ENCODE data around the gene ZNHIT6.

Gene ZNHIT6

DNA sequence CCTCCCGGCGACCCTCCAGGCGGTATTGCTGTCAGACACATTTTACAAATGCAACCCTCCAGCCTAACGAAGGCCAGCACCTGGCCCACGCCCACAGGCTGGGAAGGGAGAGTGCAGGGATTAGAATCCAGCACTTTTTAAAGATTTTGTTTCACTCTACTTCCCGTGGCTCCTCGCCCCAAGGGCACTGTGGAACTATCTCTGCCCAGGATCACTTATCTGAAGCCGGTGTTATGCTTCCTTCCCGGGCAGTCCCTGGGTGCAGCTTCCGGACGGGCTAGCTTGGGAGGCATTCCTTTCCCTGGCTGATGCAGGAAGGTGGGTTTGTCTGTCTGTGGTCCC lies 91.9 kb downstream of the ZNHIT6 start:
- DNase-seq, result no peak

DNA sequence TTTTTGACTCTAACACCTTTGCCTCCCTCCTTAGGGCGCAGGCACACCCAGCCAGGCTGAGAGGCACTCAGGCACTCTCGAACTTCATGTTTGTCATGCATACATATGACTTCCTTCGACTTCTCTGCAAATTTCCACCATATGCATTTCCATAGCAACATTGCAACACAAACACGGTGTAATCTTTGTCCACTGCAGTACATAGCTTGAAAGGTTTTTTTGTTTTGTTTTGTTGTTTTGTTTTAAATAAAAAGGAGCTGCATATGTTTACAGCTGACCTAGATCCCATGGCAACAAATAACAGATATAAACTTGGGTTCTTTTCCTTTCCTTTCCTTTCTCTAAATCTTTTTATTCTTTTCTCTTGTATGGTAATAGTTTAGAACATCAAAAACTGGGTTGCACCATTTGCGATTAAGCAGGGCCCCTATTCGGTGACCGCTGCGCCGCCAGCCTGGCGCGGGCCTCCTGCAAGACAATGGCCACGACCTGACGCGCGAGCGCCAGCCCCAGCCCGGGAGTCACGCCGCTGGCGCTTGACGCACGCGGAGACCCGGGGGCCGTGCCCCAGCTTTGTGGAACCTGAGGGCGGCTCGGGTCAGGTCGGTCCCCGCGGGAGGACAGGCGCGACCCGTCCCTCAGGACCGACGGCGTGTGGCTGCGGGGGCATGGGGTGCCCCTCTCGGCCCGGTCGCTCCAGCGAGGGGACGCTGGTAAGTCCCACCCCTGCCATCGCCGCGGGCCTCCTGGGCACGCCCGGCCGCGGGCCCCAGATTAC lies 92.5 kb downstream of the ZNHIT6 start:
- no peak for DNase-seq

DNA sequence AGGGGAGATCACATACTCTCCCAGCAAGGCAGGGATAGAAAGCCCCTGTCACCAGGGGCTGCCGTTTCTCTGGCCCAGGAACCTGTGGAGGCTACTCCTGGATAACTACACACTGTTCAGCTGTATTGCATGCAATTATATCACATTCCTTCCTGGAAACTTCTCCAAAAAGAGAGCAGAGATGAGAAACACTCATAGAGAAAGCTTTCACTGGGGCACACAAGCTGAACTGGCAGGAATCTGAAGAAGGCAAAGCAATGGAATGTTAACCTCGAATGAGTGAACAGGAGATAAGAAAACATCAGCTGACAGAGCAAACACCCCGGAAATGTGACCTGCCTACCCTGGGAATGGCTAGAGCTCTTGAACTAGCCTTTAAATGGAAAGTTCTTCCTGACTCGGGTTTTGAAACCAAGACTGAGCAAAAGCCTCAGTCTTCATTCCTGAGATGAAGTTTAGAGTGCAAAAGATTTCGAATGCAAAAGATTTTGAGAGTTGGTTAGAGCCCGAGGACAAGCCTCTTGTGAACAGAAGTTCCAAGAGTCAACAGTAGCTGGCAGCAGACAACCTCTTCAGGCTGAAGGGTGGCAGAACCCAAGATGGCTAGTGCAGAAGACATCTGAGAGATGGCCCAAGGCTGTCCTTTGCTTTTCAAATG lies 95.4 kb downstream of the ZNHIT6 start:
- DNase-seq, result no peak

DNA sequence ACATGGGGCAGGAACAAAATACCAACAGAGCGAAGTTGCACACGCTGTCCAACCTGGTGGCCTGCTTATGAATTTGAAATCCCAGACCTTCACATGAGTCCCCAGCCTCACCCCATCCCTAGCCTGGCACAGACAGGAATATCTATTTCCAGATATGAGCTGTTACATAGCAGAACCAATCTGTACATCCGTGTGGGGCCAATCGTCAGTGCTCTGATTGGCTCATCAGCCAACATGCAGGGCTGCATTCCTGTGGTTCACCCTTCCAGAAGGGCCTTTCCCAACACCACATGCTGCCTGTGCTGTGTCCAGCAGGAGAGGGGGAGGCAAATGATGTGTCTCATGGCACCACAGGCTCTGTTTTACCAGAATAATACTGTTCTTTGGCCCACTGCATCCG lies 96.4 kb downstream of the ZNHIT6 start:
- no peak for DNase-seq

DNA sequence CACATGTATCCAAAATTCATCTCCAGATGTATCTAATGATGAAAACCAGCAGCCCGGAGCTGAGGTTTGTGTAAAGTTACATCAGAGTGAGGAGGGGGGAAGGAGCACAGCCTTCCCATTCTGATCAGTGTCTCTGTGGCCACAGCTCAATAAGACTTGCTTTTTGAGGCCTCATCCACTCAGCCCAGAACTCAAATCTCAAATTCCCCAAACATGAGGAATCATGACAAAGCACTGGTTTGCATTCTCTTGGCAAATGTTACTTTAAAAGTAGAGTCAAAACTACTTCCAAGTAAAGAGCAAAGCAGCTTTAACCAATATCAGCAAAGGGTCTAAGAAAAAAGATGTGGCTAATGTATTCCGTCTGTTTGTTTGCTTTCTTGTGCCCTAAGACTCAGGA lies 96.8 kb downstream of the ZNHIT6 start:
- no peak for DNase-seq

DNA sequence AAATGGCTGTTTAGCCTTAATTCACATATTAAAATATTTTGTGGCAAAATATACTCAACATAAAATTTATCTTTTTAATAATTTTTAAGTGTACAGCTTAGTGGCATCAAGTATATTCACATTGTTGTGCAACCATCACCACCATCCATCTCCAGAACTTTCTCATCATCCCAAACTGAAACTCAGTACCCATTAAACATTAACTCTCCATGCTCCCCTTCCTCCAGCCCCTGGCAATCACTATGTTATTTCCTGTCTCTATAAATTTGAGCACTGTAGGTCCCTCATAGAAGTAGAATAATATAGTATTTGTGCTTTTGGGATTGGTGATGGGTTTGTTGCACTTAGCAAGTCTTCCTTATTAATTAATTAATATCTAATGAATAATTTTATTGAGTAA lies 98.3 kb downstream of the ZNHIT6 start:
- no peak for DNase-seq

DNA sequence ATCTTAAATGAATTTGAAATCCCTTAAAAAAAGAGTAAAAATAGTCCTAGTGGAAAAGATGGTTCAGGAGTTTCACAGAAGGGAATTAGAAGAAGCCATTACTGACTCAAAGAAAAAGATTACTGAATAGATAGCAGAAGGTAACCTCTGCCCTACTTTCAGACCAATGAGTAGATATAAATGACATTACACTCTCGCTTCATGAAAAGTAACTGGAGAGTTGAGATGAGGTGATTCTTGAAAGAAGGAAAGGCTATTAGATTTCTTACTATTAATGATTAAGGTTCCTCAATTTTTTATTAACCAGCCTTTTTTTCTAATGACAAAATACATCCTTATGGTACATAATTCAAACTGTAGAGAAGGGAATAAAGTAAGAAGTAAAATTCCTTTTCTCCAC lies 99.4 kb downstream of the ZNHIT6 start:
- DNase-seq, result no peak

DNA sequence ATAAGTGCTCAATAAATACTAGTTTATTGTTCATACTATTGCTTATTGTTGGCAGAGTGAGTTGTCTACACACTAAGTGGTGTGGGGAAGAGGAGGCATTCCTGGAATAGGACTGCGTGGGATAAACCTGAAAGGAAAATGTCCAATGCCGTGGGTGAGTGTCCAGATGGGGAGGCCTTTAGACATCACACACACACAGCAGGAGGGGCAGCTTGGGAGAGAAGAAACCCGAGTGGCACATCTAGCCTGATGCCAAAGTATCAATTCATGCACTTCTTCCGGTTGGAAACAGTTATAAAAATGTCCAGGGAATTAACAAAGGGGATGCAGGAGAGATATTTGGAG lies 100.3 kb downstream of the ZNHIT6 start:
- DNase-seq, result no peak

DNA sequence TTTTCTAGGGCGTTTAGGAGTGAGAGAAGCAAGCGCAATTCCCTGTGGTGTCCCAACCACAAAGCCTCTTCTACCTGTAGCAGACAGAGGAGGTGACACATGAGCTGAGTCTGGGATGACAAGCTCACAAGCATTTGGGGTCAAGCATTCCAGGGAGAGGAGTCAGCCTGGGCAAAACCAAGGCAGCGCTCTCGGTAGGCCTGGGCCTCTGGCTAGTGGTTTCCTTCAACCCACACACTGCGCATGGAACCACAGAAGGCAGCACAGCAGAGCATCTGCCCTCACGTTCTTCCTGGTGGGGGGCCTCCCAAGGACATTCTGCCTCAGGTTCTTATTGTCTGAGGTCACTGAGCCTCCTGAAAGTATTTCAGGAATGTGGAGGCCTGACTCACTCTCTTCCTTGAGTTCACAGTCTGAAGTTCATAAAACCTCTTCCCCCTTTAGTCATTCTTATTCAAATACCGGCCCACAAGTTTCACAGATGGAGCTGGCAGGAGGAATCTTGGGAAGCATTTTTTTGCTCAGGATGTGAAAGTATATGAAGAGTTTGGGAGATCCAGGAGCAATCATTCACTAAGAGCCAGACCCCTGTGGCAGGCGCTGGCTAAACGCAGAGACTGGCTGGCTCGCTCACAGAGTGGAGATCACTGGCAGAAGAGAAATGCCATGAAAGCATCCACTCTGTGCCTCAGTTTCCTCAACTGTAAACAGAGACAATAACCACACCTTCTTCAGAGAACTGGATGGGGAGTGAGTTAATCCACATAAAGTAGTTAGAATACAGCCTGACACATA lies 100.9 kb downstream of the ZNHIT6 start:
- DNase-seq, result no peak

DNA sequence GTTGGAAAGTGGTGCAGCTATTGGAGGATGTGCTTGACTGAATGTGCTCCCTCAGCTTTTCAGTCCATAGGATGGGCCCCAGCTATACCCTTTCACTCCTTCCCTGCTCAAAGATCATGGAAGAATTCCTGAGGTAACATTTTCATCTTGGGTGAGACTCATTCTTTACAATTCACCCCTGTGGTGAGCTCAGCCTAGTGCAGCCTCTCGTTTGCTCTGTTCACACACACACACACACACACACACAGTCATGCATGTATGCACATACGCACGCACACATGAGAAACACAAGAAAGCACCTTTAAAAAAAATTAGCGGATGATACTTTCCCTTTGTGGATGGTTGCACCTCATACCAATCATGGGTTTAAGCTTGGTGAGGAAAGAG lies 101.8 kb downstream of the ZNHIT6 start:
- DNase-seq, result no peak

DNA sequence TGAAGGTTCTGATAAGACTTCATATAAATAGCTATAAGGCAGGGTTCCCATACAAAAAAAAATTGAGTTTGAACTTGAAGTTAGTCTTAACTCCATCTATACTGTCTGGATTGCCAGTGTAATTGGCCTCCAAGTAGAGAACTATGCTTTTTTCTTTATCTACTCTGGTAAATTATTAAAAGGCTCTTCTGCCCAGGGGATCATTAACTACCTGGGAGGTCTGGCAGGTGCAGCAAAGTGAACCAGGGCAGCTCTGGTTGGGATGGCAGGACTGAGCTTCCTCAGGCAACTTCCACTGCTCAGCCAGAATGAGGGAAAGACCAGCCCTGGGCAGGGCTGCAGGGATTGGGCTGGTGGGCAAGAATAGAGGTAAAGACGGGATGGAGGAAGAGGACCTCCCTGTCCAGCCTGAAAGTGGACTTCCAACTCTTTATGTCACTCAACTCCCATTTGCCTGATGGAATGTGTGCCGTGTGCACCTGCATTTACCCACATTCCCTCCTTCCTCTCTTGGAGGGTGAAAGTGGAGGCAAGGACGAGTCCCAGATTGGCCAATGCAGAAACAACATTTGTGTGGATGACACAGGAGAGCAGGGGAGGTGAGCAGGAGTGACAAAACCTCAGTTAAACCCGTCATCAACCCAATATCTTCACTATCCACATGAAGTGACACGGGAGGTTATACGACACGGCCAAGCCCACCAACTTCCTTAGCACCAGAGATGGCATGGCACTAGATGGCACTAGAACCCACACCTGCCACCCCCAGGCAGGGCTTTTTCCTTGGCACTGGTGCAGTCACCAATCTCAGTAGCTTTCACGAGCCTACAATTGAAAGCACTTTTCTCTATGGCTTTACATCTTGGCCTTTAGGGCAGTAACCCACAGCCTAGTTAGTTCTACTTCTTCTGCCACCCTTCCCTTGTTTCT lies 102.5 kb downstream of the ZNHIT6 start:
- DNase-seq, result no peak

DNA sequence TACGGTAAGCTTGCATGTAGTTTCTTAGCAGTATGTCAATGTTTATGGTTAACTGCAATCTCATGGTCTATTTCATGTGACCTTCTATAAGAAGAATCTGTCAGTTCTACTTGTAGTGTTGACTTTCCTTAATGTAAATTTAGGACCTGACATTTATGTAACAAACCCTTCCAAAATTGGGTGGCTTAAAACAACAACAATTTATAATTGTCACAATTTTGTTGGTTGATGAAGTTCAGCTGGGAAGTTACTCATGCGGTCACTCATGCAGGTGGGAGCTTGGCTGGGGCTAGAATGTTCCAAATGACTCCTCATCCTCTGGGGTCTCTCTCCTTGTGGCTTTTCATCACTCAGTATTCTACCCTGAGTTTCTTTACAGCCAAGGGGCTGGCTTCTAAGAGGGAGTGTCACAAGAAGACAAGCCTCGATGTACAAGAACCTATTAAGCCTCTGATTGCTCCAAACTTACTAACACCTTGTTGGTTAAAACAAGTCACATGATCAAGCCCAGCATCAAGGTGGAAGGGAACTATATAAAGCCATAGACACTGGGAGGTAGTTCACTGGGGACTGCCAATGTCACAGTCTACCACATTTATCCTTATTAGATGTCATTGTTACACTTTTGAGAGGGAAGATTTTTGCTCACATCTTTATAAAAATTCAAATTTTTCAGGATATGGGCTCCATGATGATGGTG lies 103.8 kb downstream of the ZNHIT6 start:
- no peak for DNase-seq

DNA sequence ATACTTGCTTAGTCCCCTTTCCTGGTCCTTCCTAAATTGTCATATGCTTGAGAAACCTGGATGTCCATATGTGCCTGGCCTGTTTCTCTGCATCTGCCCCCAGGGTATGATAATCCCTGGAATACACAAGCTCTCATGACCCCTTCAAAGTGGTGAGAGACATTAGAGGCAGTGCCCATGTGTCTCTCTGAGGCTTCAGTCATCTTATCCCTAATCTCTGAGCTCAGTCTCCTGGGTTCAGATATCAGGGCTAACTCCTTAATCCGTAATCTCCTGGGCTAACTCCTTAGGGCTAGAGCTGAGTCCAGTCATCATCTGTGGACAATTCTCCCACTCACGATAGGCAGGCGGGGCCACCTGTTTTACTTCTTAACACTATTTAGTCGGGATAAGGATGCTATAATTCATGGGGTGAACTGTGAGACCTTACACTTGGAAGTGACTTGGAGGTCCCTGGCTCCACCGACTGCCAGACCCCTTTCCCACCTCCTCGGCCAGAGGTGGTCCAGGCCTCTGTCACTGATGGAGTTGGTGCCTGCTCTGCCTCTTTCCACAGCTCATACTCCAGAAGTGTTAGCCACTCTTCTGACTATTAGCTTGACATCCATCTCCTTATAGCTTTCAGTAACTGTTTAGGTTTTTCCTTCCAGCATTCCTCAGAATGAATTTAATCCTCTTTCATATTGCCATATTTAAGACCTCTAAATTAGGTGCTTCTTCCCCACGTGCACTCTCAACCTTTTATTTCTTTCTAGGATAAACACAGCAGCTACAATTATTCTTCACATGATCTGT lies 105.0 kb downstream of the ZNHIT6 start:
- DNase-seq, result no peak

DNA sequence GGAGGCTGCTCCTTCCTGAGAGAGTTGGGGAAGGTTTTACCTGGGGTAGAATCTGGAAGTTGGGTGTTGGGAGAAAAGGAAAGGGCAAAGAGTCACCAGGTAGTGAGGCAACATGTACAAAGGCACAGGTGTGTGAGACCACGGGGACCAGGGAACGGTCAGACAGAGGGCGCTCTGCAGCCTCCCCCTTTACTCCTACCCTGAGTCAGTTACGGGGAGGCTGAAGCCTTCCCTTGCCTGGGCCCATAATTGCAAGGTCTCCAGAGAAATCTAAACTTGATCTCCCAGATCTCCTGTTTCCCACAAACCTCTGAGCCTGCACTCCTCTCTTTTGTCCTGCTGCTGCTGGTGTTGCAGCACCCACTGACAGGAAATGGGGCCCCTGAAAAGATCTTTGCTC lies 105.7 kb downstream of the ZNHIT6 start:
- DNase-seq, result no peak

DNA sequence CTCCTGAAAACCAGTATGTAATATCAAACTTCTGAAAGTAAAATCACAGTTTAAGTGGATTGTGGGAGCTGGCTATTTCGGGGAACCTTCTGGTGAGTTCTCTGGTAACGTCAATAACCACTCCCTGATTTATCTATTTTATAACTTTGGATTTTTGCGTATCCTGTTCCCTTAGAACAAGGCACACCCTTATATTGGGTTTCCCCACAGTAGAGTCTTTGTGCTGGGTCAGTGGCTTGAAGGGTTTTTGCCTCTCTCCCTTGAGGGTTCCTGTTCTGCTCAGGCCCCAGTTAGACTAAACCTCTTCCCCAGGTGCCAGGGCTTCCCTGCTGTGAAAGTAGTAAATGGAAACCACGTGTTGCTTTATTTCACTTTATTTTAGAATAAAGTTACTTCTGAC lies 106.3 kb downstream of the ZNHIT6 start:
- no peak for DNase-seq

DNA sequence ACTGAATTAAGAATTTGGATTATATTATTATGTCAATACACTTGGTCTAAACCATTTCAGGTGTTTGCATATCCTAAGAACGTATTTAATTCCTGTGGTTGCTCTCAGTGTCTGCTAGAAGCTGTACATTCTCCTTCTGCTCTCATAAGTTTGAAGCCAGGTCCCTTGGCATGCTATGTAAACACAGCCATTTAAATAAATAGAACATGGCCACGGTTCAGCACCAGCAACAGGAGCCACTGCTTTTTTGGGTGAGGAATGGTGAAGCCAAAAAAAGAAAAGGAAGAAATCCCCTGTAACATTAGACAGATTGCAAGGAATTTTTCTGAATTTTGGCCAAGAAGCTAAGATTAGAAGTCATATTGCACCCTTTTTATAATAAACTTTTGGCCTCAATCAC lies 108.6 kb downstream of the ZNHIT6 start:
- no peak for DNase-seq
